Measurements from ENCODE around the gene ALDH16A1. TPM values are rescaled to one million over a fixed set of nuclear protein-coding genes. Genes with fewer than 3 reads are reported as not detected.

ALDH16A1 gene
- total RNA-seq, 1 donor from 2014 or later: 51.9 TPM

GRCh38 chr19:49502866-49503581, 50.0 kb downstream of the ALDH16A1 start:
- TF ChIP-seq CTCF (conservative IDR thresholded peaks at IDR 0.05): peak; percentile 72
- Mint-ChIP-seq H3K4me1 (peaks cover 17% of the 10 kb centered on the region), H3K27ac (ENCODE audit: unreplicated experiment) (no peak overlapping the region), H3K9me3 (no peaks in the 10 kb centered on the region), H3K36me3 (ENCODE audit: low read depth) (peaks cover 5% of the 10 kb centered on the region), H3K4me3 (peak overlapping the region; percentile 70), H3K27me3 (ENCODE audit: low read depth) (peaks cover 3% of the 10 kb centered on the region)
- DNase-seq (ENCODE audit: low read depth, low spot score): no peak

- peaks cover 4% of the 10 kb centered on the region for H3K36me3 Mint-ChIP-seq (ENCODE audit: low read depth)
- H3K27ac Mint-ChIP-seq (ENCODE audit: unreplicated experiment): no peak overlapping the region
- no peak overlapping the region for H3K4me3 Mint-ChIP-seq
- TF ChIP-seq CTCF (conservative IDR thresholded peaks at IDR 0.05): no peak
- no peak for DNase-seq (ENCODE audit: low read depth, low spot score)
- H3K4me1 Mint-ChIP-seq: peaks cover 16% of the 10 kb centered on the region
- no peaks in the 10 kb centered on the region for H3K9me3 Mint-ChIP-seq
- H3K27me3 Mint-ChIP-seq (ENCODE audit: low read depth): peaks cover 3% of the 10 kb centered on the region
These were observed 50.5 kb downstream of the ALDH16A1 start for GRCh38 chr19:49503582-49503962.

- H3K27ac Mint-ChIP-seq (ENCODE audit: unreplicated experiment): no peak overlapping the region
- H3K4me3 Mint-ChIP-seq: peak overlapping the region; percentile 50
- H3K4me1 Mint-ChIP-seq: peaks cover 14% of the 10 kb centered on the region
- peak; percentile 77 for TF ChIP-seq CTCF (conservative IDR thresholded peaks at IDR 0.05)
- H3K27me3 Mint-ChIP-seq (ENCODE audit: low read depth): peaks cover 3% of the 10 kb centered on the region
- peak; percentile 58 for DNase-seq (ENCODE audit: low read depth, low spot score)
- H3K36me3 Mint-ChIP-seq (ENCODE audit: low read depth): no peaks in the 10 kb centered on the region
- H3K9me3 Mint-ChIP-seq: no peaks in the 10 kb centered on the region
These were observed 53.6 kb downstream of the ALDH16A1 start for GRCh38 chr19:49506575-49507105.

GRCh38 chr19:49507803-49508494, 54.9 kb downstream of the ALDH16A1 start:
- Mint-ChIP-seq H3K27me3 (ENCODE audit: low read depth) (no peaks in the 10 kb centered on the region), H3K4me1 (peaks cover 21% of the 10 kb centered on the region), H3K4me3 (no peak overlapping the region), H3K36me3 (ENCODE audit: low read depth) (no peaks in the 10 kb centered on the region), H3K9me3 (no peaks in the 10 kb centered on the region), H3K27ac (ENCODE audit: unreplicated experiment) (no peak overlapping the region)
- TF ChIP-seq CTCF (conservative IDR thresholded peaks at IDR 0.05): no peak
- no peak for DNase-seq (ENCODE audit: low read depth, low spot score)

- Mint-ChIP-seq H3K4me3 (peak overlapping the region; percentile 87), H3K9me3 (no peaks in the 10 kb centered on the region), H3K36me3 (ENCODE audit: low read depth) (no peaks in the 10 kb centered on the region), H3K27me3 (ENCODE audit: low read depth) (no peaks in the 10 kb centered on the region), H3K27ac (ENCODE audit: unreplicated experiment) (no peak overlapping the region), H3K4me1 (peaks cover 29% of the 10 kb centered on the region)
- TF ChIP-seq CTCF (conservative IDR thresholded peaks at IDR 0.05): no peak
- no peak for DNase-seq (ENCODE audit: low read depth, low spot score)
These were observed 60.1 kb downstream of the ALDH16A1 start for GRCh38 chr19:49512970-49513745.

Data from neural crest cell (in vitro differentiated cells).